Kidney glomerular epithelial cell (primary cell): ENCODE results near the gene KCTD21.
"Not testable (repeated sequence)": the region's sequence is repeated elsewhere in the genome, so short reads cannot be mapped to it uniquely, and the experiment has no call there.

Source experiments
- DNase-seq: peaks from one replicate; lab custom pipeline; 2025; lab: John Stamatoyannopoulos, UW

KCTD21 gene

GRCh38 chr11:78188286-78189173 lies at the start of gene KCTD21, which contains the start of gene USP35:
Gene KCTD21, minus strand, starts transcription at chr11:78188626. Its CDS starts 14,072 bp downstream, at chr11:78174554.
Gene USP35, plus strand, starts transcription at chr11:78188919. Its CDS starts 7,327 bp downstream, at chr11:78196246.
- peak; percentile 93 for DNase-seq

- no peak for DNase-seq
Observed at GRCh38 chr11:78237293-78238046, 49.0 kb upstream of the KCTD21 start.

- no peak for DNase-seq
Observed at GRCh38 chr11:78234006-78234405, 45.6 kb upstream of the KCTD21 start.

GRCh38 chr11:78233046-78233445 lies 44.6 kb upstream of the KCTD21 start:
- DNase-seq = not testable (repeated sequence)

GRCh38 chr11:78231962-78232501 lies 43.6 kb upstream of the KCTD21 start:
- peak; percentile 20 for DNase-seq

- no peak for DNase-seq
Observed at GRCh38 chr11:78230161-78230877, 41.9 kb upstream of the KCTD21 start.

GRCh38 chr11:78229106-78229505 lies 40.7 kb upstream of the KCTD21 start:
- DNase-seq = no peak

- DNase-seq = peak; percentile 45
Observed at GRCh38 chr11:78228467-78228866, 40.0 kb upstream of the KCTD21 start.

- no peak for DNase-seq
Observed at GRCh38 chr11:78227921-78228320, 39.5 kb upstream of the KCTD21 start.

- no peak for DNase-seq
Observed at GRCh38 chr11:78226684-78227680, 38.6 kb upstream of the KCTD21 start.

GRCh38 chr11:78224906-78225420 lies 36.5 kb upstream of the KCTD21 start:
- no peak for DNase-seq

- no peak for DNase-seq
Observed at GRCh38 chr11:78224506-78224905, 36.1 kb upstream of the KCTD21 start.

- DNase-seq = no peak
Observed at GRCh38 chr11:78223320-78223954, 35.0 kb upstream of the KCTD21 start.

GRCh38 chr11:78222726-78223125 lies 34.3 kb upstream of the KCTD21 start:
- not testable (repeated sequence) for DNase-seq

GRCh38 chr11:78221396-78222315 lies 33.2 kb upstream of the KCTD21 start:
- no peak for DNase-seq

- no peak for DNase-seq
Observed at GRCh38 chr11:78220218-78221157, 32.1 kb upstream of the KCTD21 start.

GRCh38 chr11:78219493-78220217 lies 31.2 kb upstream of the KCTD21 start:
- no peak for DNase-seq
